Muscle of back (tissue), 13 donors: ENCODE measurements around the gene AOPEP. TPM values are rescaled to one million over a fixed set of nuclear protein-coding genes. Genes with fewer than 3 reads are reported as not detected.

Experiments used
- DNase-seq, 3 donors: peaks; one replicate each; pipeline versions ENCODE4 v3.0.0 to v3.0.0-alpha.2; 2013
- long read RNA-seq, 9 donors: transcript quantifications; one replicate each; lab custom pipeline, GENCODE V29; 2026
- polyA plus RNA-seq, 10 donors: library from polyadenylated mRNA; unstranded; fragments of 120-200 nt; gene quantifications; one replicate each; pipeline ENCODE4 v1.2.1, GENCODE V29; 2013; ENCODE audit not compliant: insufficient read length in 10 of 10

The AOPEP gene
- polyA plus RNA-seq: 10 to 100 TPM; 25.6 to 44.3 (median 32.8) TPM
- long read RNA-seq, donor 1, partial matches to known transcripts: 0 of 10 reads
- long read RNA-seq, donor 1, other reads (novel, unspliced or antisense): 5 of 10 reads
- long read RNA-seq, donor 2, partial matches to known transcripts: 0 of 4 reads
- long read RNA-seq, donor 2, other reads (novel, unspliced or antisense): 0 of 4 reads
- long read RNA-seq, donor 3: 0 reads
- long read RNA-seq, donor 4, partial matches to known transcripts: 0 of 1 reads
- long read RNA-seq, donor 4, other reads (novel, unspliced or antisense): 0 of 1 reads
- long read RNA-seq, donor 5, partial matches to known transcripts: 0 of 3 reads
- long read RNA-seq, donor 5, other reads (novel, unspliced or antisense): 0 of 3 reads
- long read RNA-seq, donor 6, partial matches to known transcripts: 0 of 3 reads
- long read RNA-seq, donor 6, other reads (novel, unspliced or antisense): 0 of 3 reads
- long read RNA-seq, donor 7, partial matches to known transcripts: 0 of 1 reads
- long read RNA-seq, donor 7, other reads (novel, unspliced or antisense): 0 of 1 reads
- long read RNA-seq, donor 8, partial matches to known transcripts: 0 of 2 reads
- long read RNA-seq, donor 8, other reads (novel, unspliced or antisense): 0 of 2 reads
- long read RNA-seq, donor 9, partial matches to known transcripts: 0 of 1 reads
- long read RNA-seq, donor 9, other reads (novel, unspliced or antisense): 0 of 1 reads

DNA sequence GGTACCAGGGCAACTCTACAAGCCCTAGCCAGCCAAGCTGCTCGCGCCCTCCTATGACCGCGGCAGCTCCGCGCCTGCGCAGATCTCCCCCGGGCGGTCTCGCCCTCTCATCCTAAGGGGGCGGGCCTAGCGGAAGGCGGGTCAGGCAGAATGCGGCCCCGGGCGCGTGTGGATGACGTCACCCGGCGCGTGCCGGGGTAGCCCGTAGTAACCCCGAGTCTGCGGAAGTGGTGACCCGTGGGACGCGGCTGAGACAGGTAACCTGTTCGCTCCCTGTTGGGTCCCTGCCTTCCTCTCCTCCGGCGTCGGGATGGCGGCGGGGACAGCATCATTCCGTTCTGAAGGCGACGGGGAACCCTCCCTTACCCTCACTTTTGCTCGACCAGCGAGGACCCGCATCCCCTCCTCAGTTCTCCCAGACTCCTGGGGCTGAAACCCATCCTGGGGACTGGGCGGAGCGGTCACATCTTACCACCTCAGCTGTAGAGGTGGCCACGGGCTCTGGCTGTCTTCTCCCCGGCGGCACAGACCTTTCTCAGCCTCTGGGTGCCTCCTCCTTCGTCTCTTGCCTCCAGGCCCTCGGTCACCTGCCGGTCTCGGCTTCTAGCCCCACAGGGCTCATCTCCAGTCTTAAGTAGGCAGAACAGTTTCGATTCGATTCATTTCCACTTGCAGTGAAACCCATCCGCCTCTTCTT is at the start of gene AOPEP:
TSS of gene AOPEP (plus strand) at position 205 of the 697 bp plus-strand sequence. CDS start 33,085 bp downstream, outside the sequence.
- peak; percentile 95 to 98 (median 97) for DNase-seq

GRCh38 chr9:94677929-94678328 is 48.6 kb upstream of the AOPEP start:
- DNase-seq: peak; percentile 17 to 84 (median 71)

DNA sequence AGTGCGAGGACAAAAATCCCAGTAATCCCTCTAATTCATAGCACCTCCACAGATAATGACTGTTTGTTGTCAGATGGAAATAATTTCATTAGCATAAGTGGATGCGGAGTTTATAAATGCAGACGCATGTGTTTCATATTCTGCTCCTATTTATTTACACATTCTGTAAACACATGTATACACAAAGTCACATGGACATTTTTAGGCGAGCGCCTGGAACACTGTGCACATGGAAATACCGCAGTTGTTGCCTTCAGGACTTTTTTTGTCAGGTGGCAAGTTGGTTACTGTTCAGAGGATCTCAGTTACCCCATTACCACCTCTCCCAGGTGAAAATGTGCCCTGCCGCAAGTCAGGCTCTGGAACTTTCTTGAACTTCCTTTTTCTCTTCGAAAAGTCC is 46.9 kb upstream of the AOPEP start:
- DNase-seq: no peak

GRCh38 chr9:94680020-94680419 is 46.5 kb upstream of the AOPEP start:
- DNase-seq: no peak

- no peak for DNase-seq
Measured at GRCh38 chr9:94680621-94681020, 45.9 kb upstream of the AOPEP start.

- peak; percentile 60 to 81 (median 65) for DNase-seq
Measured at GRCh38 chr9:94681508-94681907, 45.0 kb upstream of the AOPEP start.

DNA sequence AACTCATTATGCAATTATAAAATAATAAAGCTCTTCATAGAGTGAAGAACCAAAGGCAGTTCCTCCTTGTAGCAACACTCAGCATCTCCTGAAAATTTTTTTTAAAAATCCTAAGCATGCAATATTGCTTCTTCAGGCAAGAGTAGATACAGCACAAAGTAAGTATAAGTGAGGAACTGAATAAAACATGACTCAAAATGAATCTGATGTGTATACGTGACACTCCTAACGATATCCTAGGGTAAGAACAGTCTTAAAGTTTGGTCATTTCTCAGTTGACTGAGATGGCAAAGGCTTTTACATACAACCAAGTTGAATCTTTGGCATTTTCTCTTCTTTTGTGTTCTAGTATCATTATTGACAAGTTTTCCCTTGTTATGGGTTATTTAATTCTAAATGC is 41.1 kb upstream of the AOPEP start:
- DNase-seq: no peak

DNA sequence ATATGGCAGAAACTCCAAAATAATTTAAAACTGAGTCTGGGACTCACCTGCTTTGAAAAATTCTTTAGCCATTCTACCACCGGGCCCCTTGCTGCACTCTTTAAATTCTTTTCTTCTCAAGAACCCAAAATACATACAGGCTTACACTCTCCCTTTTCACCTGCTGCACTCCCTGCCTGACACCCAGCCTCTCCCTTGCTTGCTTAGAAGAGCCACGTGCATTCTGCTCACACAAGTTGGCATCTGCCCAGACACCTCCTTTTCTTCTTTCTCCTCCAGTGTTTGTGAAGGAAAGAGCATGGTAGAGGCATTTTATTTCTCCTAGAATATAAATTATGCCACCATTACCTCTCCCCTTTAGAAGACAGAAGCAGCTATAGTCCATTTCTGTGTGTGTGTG is 39.0 kb upstream of the AOPEP start:
- no peak for DNase-seq

- no peak for DNase-seq
Measured at GRCh38 chr9:94690344-94690743, 36.2 kb upstream of the AOPEP start.

DNA sequence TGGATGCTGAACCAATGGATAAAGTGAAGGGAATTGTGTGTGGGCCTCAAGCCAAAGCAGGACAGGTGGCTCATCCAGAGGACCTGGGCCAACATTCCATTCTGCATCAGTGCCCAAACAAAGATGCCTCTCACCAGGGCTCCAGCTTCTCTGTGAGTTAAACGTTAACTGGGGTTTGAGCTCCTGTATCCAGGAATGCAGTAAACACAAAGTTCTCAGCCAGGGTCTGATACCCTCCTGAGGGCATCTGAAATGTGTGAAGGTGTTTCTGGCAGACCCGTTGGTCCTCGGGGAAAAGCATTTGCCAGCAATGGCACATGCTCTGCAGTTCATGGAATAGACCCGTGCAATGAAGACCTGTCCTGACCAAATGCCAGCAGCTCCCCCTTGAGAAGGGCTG is 33.9 kb upstream of the AOPEP start:
- no peak for DNase-seq

DNA sequence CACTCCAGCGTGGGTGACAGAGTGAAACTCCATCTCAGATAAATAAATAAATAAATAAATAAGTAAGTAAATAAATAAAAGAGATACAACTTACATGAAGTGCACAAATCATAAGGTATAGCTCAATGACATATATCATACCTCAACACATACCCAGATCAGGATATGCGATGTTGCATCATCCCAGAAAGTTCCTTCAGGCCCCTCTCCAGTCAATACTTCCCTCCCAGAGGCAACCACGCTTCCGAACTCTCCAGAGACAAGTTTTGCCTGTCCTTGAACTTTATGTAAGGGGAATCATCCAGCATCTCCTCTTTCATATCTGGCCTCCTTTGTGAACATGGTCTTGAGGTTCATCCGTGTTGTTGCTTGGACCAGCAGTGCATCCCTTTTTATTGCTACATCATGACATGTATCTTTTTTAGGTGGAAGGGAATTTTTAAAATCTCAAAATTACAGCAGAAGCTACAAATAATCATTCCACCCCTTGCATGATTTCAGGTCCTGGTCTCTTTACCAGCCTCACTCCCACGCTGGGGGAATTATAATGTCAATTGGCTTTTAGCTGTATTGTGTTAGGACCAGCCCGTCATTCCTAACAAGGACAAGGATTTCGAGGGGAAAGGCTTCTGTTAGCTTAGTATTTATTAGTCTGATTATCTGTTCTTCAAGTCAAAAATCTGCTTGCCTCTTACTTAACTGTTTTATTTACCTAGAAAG is 32.9 kb upstream of the AOPEP start:
- no peak for DNase-seq

- DNase-seq: no peak
Measured at GRCh38 chr9:94696545-94696944, 30.0 kb upstream of the AOPEP start.

GRCh38 chr9:94697972-94698581 is 28.4 kb upstream of the AOPEP start:
- peak in 1 of 3 donors; percentile 10 for DNase-seq

DNA sequence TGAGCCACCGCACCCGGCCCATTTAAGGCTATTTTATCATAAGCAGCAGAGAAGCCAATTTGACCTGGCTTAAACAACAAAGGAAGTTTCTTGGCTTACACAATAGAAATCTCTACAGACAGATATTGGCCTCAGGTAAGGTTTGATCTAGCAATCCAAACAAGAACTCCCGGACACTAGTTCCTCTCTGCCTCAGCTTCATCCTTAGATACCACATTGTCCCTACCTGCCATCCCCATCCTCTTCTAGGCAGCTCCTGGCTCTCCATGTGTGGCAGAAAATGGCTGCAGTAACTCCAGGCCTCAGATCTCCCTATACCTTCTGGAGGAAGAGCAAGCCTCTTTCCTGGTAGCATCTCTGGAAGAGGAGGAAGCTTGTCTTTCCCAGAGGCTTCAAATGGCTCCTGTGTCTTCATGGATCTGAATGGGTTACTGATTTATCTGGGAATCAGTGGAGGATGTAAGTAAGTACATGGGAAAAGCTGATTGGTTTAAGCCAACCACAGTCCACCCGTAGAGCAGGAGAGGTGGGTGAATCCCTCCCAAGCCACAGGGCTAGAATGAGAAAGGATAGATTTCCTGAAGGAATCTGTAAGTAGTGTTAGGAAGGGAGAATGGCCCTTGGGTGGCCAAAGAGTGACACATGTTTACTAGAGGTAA is 26.7 kb upstream of the AOPEP start:
- no peak for DNase-seq

GRCh38 chr9:94700445-94700844 is 26.1 kb upstream of the AOPEP start:
- DNase-seq: no peak

GRCh38 chr9:94703488-94704140 is 22.9 kb upstream of the AOPEP start:
- DNase-seq: no peak

DNA sequence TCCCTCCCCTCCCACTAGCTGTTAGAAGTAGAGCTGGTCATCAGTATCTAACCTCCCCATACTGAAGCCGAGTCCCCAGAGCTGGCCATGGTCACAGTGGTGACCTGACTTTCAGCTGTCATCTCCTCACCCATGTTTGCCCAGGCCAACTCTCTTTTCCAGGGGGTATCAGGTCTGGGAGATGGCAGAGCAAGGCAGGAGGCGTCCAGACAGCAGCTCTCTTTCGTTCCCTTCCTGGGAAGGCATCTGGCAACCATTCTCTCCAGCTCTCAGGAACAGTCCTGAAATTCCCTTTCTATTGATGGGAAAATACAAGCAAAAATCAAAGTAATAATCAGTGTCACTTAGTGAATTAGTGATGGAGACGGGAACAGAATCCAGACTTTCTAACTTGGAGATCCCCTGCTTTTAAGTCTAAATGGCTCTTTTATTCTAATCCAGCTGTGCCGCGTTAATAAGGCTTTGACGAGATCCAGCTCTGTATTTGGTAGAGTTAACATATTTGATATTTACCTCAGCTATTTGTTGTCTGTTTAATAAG is 21.3 kb upstream of the AOPEP start:
- DNase-seq: no peak

GRCh38 chr9:94706922-94707321 is 19.6 kb upstream of the AOPEP start:
- DNase-seq: no peak

- no peak for DNase-seq
Measured at GRCh38 chr9:94713436-94714215, 12.9 kb upstream of the AOPEP start.
